Activated CD8-positive, alpha-beta memory T cell treated with anti-CD3 and anti-CD28 coated beads for 24 hours (primary cell): ENCODE results near the gene ABTB1.

ENCODE experiments used
- DNase-seq: peaks from one replicate; pipeline ENCODE4 v3.0.0-alpha.2; 2020

Gene ABTB1

DNA sequence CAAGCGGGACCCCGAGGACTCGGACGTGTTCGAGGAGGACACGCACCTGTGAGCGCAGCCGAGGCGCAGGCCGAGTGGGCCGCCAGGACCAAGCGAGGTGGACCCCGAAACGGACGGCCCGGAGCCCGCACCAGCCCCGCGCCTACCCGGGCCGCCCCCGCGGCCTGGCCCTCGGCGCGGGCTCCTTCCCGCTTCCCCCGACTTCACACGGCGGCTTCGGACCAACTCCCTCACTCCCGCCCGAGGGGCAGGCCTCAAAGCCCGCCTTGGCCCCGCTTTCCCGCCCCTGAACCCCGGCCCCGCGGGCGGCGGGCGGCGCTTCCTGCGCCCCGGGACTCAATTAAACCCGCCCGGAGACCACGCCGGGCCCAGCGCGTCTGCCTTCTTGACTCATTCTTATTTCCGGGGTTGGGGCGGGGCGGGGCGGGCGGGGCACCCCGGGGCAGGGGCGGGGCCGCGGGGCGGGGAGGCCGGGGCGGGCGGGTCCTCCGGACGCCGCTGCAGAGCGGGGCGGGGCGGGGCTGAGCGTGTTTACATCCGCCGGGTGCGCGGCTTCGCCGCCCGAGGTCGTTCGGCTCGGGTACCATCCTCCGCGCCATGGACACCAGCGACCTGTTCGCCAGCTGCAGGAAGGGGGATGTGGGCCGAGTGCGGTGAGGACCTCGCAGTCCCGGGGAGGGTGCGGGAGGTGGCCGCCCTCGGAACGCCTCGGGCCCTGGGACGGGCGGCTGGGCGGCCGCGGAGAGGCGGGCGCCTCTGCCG, at the start of gene ABTB1:
Gene ABTB1 (plus strand): TSS at position 524 of the 762 bp plus-strand sequence. CDS start 74 bp downstream, at position 598.
- peak; percentile 91 for DNase-seq

DNA sequence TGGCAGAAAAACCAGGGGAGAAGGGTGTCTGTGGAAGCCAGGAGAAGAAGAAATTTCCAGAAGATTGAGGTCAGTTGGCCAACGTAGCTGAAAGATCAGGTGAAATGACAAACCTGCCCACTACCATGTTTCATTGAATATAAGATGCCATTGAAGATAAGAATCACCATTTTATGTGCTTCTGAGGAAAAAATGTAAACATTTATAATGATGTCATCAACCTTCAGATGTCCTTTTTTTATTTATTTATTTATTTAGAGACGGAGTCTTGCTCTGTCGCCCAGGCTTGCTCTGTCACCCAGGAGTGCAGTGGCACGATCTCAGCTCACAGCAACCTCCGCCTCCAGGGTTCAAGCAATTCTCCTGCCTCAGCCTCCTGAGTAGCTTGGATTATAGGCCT, 48.7 kb upstream of the ABTB1 start:
- no peak for DNase-seq

DNA sequence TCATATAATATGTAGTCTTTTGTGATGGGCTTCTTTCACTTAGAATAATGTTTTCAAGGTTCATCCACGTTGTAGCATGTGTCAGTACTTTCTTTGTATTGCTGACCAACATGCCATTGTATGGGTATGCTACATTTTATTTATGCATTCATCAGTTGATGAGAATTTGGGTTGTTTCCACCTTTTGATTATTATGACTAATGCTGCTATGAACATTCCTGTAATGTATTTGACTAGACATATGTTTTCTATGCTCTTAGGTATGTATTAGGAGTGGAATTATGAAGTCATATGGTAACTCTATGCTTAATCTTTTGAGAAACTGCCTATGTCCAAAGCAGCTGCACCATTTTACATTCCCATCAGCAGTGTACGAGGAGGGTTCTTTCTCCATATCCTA, 46.9 kb upstream of the ABTB1 start:
- no peak for DNase-seq

GRCh38 chr3:127628426-127628787, 44.3 kb upstream of the ABTB1 start:
- DNase-seq: no peak

DNA sequence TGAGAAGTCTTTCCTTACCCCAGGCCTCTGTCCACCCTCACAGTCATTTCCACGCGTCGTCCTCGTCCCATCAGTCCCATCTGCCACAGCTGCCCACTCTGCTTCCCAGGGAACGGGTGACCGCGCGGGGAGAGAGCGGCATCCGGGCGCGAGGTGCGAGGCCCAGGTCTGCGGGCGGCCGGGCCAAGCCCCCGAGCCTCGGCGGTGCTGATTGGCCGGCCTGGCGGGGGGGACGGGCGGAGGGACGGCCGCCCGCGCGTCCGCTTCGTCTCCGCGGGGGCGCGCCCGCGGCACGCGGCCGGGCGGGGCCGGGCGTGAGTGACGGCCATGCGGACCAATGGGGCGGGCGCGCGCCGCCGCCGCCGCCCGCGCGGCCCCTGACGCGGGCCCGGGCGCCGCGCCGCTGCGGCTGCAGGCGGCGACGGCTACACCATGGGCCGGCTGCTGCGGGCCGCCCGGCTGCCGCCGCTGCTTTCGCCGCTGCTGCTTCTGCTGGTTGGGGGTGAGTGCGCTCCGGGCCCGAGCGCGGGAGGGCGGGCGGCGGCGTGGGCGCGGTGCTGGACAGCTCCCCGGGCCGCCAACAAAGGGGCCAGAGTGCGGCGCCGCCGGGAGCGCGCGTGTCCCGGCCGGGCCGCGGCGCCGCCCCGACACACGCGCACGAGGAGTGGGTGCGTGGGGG, 43.8 kb upstream of the ABTB1 start, which contains the start of gene PODXL2:
Gene PODXL2 (plus strand): TSS at position 398 of the 679 bp plus-strand sequence. CDS start 35 bp downstream, at position 433.
- peak; percentile 69 for DNase-seq

DNA sequence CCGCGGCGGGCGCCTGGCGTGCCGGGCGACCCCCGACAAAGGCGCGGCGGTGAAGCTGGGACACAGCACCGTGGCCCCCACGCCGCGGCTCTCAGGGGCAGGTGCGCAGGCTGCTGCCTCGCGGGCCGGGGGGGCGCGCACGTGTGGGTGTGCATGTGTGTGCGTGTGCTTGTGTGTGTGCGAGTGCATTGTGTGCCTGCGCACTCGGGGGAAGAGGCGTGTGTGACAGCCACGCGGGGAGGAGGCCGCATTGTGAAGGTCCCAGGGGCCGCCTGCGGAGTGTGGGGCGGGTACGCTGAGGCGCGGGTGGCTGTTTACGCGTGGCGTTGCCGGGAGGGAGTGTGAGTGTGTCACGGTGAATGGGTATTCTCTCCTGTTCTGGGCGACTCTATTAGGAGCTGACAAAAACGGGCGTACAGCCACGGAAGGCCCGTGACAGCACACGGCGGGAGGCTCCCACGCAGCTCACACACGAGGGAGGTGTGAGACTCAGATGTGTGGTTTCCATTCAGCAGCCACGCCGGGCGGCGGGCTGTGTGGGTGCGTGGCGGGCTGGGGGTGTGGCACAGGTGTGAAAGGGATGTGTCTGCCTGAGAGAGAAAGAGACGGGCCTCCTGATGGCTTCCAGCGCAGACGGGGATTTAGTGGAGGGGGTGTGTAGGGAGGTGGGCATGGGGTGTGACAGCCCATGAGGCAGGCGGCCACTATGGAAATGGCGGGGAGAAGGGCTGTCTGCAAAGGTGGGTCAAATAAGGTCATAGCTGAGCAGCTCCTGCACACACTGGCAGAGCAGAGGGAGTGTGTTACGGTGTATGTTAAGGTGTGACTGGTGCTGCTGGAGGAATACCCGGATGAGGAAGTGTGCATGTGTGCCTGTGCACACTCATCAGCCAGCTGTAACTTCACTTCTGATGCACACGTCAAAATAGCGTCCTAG, 43.0 kb upstream of the ABTB1 start:
- peak; percentile 75 for DNase-seq

DNA sequence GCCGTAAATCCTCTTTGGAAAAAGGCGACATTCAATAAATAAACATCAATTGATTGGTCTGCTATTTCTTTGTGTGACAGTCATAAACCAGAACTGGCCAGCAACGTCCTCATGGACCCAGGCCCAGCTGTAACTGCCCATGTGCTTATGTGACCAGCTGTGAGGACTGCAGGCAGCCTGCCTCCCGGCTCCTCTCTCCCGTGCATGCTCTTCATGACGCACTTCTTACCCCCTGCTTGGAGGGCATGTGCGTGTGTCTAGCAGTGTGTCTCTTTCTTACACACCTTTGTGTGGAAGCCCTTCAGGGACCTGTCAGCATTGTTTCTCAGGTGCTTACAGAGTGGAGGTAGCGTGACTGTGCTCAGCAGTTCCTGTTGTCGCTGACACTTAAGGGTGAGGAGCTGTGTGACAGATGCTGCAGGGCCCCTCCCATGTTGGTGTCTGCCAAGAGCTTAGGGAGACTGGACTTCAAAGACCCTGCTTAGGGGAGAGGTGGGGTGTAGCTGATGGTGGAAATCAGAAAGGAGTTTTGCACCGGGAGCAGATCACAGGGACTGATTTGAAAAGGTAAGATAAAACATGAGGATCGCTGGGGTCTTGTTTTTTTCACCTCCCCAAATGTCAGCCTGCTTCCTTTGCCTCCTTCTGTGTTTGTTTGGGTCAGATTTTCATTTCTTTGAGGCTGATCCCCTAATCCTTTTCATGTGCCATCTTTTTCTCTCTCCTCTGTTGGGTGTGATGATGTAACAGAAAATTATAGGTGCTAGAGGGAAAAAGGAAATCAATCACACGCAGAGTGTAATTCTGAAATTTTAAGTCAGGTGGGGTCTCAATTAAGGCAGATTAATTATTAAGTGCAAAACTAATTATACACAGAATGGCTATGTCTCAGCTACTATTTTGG, 41.7 kb upstream of the ABTB1 start:
- DNase-seq: no peak

- DNase-seq: no peak
Measured at GRCh38 chr3:127632035-127632820, 40.5 kb upstream of the ABTB1 start.

GRCh38 chr3:127634653-127635052, 38.1 kb upstream of the ABTB1 start:
- DNase-seq: no peak

DNA sequence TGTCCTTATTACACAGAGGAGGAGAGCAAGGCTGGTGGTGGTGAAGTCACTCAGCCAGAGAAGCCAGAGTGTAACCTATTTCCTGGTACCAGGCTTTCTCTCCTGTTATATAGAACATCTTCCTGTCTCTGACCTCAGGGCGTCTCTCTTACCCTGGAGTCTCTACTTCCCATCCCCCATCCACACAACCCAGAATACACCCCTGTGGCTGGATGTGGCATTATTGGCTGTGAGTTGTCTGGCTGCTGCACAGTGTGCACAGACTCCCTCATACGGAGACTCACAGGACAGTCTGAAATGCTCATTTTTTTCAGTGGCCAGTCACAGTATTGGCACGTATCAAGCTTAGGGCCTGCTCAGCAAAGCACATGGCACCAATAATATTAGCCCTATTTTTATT, 35.2 kb upstream of the ABTB1 start:
- no peak for DNase-seq

DNA sequence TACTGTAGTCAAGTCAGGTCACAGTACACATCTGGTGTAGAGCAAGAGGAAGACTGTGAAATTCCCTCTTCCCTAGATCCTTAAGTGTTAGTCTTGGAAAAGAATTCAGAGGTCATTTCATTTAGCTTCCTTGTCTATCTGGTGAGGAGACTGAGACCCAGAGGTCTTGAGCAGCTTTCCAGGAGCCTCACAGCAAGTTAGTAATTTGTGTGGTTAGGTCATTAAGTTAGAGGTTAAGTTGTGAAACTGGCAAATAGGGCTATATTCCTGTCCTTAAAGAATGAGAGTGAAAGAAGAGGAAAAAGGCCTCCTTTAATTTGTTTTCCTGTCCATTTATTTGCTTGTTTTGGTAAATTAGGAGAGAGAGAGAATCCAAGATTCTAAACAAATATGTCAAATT, 34.8 kb upstream of the ABTB1 start:
- no peak for DNase-seq

DNA sequence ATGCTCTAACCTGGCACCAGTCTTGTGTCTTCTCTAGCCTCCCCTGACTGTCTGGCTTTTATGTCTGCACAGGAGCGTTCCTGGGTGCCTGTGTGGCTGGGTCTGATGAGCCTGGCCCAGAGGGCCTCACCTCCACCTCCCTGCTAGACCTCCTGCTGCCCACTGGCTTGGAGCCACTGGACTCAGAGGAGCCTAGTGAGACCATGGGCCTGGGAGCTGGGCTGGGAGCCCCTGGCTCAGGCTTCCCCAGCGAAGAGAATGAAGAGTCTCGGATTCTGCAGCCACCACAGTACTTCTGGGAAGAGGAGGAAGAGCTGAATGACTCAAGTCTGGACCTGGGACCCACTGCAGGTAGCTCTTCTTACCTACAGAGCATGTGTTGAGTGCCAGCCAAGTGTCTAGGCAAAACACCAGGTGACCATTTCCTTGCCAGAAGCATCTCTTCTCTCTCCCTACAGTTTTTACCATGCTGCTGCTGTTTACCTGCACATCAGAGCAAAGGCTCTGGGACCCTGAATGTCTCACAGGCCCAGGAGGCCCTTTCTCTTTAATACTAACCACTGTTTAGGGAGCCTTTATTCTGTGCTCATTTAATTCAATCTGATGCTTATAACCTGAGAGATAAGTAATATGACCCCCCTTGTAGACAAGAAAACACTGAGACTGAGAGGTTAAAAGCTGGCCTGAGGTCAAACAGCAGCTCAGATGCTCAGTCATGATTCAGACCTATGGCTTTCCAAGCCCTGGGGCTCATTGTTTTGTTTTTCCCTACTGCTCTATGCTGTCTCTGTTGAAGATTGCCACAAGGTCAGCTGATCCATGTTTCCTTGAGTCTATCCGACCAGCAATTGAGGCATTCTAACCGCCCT, 33.3 kb upstream of the ABTB1 start:
- no peak for DNase-seq

GRCh38 chr3:127640042-127640355, 32.8 kb upstream of the ABTB1 start:
- DNase-seq: no peak

DNA sequence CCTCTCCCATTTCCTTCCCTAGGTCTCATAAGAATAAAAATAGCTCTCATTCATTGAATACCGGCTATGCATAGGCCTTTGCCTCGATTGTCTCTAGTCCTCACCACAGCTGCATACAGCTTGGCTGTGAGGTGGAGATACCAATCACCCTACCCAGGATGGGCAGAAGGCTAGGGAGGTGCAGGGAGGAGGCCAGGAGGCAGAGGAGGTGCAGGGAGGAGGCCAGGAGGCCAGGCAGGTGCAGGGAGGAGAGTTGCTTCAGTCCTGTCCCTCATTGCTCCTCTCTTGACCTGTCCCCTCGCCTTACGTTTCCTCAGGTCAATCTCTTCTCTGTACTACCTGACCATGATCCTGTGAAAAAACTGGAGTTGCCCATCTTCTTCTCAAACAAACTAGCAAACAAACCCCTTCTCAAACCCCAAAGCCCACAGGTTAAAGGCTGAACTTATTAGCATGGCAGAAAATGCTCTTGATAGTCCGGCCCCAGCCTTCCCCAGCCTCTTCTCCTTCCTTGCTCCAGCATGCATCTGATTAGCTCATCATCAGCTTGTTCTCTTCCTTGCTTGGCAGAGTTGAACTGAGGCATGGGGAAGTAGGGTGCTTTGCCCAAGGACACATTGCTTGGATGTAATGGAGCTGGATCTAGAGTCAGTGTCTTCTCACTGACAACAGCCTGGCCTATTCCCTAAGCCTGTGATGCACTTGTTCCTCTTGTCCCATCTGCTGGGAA, 27.9 kb upstream of the ABTB1 start:
- peak; percentile 24 for DNase-seq

- peak; percentile 35 for DNase-seq
Measured at GRCh38 chr3:127645371-127646015, 27.3 kb upstream of the ABTB1 start.

- DNase-seq: peak; percentile 50
Measured at GRCh38 chr3:127646501-127647046, 26.2 kb upstream of the ABTB1 start.

GRCh38 chr3:127647166-127647844, 25.4 kb upstream of the ABTB1 start:
- peak; percentile 32 for DNase-seq

DNA sequence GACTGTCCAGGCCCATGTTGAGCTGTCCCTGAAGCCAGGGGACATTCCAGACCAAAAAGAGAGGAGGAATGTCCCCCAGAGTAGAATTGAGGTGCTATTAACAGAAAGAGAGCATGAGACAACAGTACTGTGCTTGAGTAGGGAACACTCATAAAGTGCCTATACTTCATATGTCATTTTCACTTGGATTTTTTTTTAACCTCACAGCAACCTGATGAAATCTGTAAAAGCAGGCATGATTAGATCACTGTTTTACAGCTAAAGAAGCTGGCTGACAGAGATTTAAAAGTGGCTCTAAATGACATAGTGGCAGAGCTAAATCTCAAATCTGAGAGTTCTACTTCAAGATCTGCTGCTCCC, 24.9 kb upstream of the ABTB1 start:
- no peak for DNase-seq
